ENCODE data around the gene CRACR2A.

CRACR2A gene

GRCh38 chr12:3771853-3772252 is 18.9 kb upstream of the CRACR2A start:
- DNase-seq (ENCODE audit: low spot score): no peak
- in situ Hi-C loops (cut with MboI; ENCODE audit: low pct_unique_long_range_greater_than_20kb, low sequenced_read_pairs, unreplicated experiment): no loop called here
- no peak for TF ChIP-seq CTCF (IDR thresholded peaks at IDR 0.05; ENCODE audit: extremely low read depth, insufficient read depth, missing control alignments)

- in situ Hi-C loops (cut with MboI; ENCODE audit: low pct_unique_long_range_greater_than_20kb, low sequenced_read_pairs, unreplicated experiment): no loop called here
- DNase-seq (ENCODE audit: low spot score): no peak
Observed at GRCh38 chr12:3770891-3771290, 18.0 kb upstream of the CRACR2A start.

GRCh38 chr12:3768911-3769447 is 16.1 kb upstream of the CRACR2A start:
- in situ Hi-C loops (cut with MboI; ENCODE audit: low pct_unique_long_range_greater_than_20kb, low sequenced_read_pairs, unreplicated experiment): no loop called here
- DNase-seq (ENCODE audit: low spot score): no peak
- TF ChIP-seq CTCF (IDR thresholded peaks at IDR 0.05; ENCODE audit: extremely low read depth, insufficient read depth, missing control alignments): no peak

More at GRCh38 chr12:3770891-3771290, 18.0 kb upstream of the CRACR2A start:
- TF ChIP-seq CTCF (IDR thresholded peaks at IDR 0.05; ENCODE audit: extremely low read depth, insufficient read depth, missing control alignments): no peak

GRCh38 chr12:3761116-3761735 is 8.3 kb upstream of the CRACR2A start:
- no peak for TF ChIP-seq CTCF (IDR thresholded peaks at IDR 0.05; ENCODE audit: extremely low read depth, insufficient read depth, missing control alignments)
- in situ Hi-C loops (cut with MboI; ENCODE audit: low pct_unique_long_range_greater_than_20kb, low sequenced_read_pairs, unreplicated experiment): no loop called here
- DNase-seq (ENCODE audit: low spot score): no peak

- in situ Hi-C loops (cut with MboI; ENCODE audit: low pct_unique_long_range_greater_than_20kb, low sequenced_read_pairs, unreplicated experiment): no loop called here
- DNase-seq (ENCODE audit: low spot score): no peak
- no peak for TF ChIP-seq CTCF (IDR thresholded peaks at IDR 0.05; ENCODE audit: extremely low read depth, insufficient read depth, missing control alignments)
Observed at GRCh38 chr12:3759878-3760277, 7.0 kb upstream of the CRACR2A start.

- DNase-seq (ENCODE audit: low spot score): no peak
- in situ Hi-C loops (cut with MboI; ENCODE audit: low pct_unique_long_range_greater_than_20kb, low sequenced_read_pairs, unreplicated experiment): no loop called here
Observed at GRCh38 chr12:3757261-3757660, 4.4 kb upstream of the CRACR2A start.

More at GRCh38 chr12:3757261-3757660, 4.4 kb upstream of the CRACR2A start:
- TF ChIP-seq CTCF (IDR thresholded peaks at IDR 0.05; ENCODE audit: extremely low read depth, insufficient read depth, missing control alignments): no peak

Measured in GM13977 (cell line).